GM23338 (cell line): ENCODE data around the gene MEGF11.

Experiments
- EZH2 ChIP-seq: fragments of 200-600 bp; sonication (generic); IDR thresholded peaks from one replicate; pipeline ENCODE4 v1.8.0; 2017; ENCODE audit warnings: antibody characterized with exemption, mild to moderate bottlenecking, low read depth; ENCODE audit not compliant: unreplicated experiment
- POLR2AphosphoS5 ChIP-seq: IDR thresholded peaks from 2 replicates; pipeline ENCODE4 v1.6.1; 2016; ENCODE audit warnings: antibody characterized with exemption, low read depth
- STAT1 ChIP-seq: IDR thresholded peaks from one replicate; pipeline ENCODE4 v1.6.1; 2016; ENCODE audit warnings: antibody characterized with exemption; ENCODE audit not compliant: unreplicated experiment
- ZNF114 ChIP-seq: fragments of 250-450 bp; sonication (Bioruptor Pico); IDR thresholded peaks from 2 replicates; pipeline ENCODE4 v1.5.0; 2020; ENCODE audit warnings: mild to moderate bottlenecking, moderate library complexity
- TF ChIP-seq, protein P1 (sequence below), 2 experiments: fragments of 200-600 bp in 1 of 2; sonication (generic) in 1 of 2; conservative IDR thresholded peaks; 2 replicates each; pipeline versions ENCODE4 v1.5.1 to v1.6.1; 2016 to 2017; ENCODE audit warnings: antibody characterized with exemption in 2 of 2, low read depth in 2 of 2, mild to moderate bottlenecking in 2 of 2, moderate library complexity in 1 of 2
- TF ChIP-seq, protein P2 (sequence below): IDR thresholded peaks from one replicate; pipeline ENCODE4 v1.6.1; 2018; ENCODE audit warnings: antibody characterized with exemption; ENCODE audit not compliant: unreplicated experiment

DNA sequence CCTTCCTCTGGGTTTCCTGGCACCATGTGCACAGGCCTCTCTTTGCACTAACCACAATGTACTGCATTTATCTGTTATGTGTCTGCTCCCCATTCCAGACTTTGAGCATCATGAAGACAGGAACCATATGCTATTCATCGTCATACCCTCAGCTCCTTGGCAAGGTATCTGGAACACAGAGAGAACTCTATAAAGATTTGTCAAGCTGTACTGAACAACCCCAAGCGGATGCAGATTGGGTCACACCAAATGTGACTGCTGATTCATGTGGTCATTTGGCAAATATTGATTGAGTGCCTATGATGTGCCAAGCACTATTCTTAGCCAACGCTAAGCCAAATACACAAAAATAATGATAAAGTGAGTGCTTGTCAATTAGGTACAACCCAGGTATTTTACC is 7.5 kb upstream of the MEGF11 start:
- TF ChIP-seq, protein P1, sequence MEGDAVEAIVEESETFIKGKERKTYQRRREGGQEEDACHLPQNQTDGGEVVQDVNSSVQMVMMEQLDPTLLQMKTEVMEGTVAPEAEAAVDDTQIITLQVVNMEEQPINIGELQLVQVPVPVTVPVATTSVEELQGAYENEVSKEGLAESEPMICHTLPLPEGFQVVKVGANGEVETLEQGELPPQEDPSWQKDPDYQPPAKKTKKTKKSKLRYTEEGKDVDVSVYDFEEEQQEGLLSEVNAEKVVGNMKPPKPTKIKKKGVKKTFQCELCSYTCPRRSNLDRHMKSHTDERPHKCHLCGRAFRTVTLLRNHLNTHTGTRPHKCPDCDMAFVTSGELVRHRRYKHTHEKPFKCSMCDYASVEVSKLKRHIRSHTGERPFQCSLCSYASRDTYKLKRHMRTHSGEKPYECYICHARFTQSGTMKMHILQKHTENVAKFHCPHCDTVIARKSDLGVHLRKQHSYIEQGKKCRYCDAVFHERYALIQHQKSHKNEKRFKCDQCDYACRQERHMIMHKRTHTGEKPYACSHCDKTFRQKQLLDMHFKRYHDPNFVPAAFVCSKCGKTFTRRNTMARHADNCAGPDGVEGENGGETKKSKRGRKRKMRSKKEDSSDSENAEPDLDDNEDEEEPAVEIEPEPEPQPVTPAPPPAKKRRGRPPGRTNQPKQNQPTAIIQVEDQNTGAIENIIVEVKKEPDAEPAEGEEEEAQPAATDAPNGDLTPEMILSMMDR (conservative IDR thresholded peaks at IDR 0.05; ENCODE audit: low read depth in 2 of 2) = no peak
- no peak for TF ChIP-seq ZNF114 (CRISPR knock-in tag)
- no peak for TF ChIP-seq POLR2AphosphoS5
- TF ChIP-seq STAT1 = no peak
- TF ChIP-seq EZH2 = no peak
- TF ChIP-seq, protein P2, sequence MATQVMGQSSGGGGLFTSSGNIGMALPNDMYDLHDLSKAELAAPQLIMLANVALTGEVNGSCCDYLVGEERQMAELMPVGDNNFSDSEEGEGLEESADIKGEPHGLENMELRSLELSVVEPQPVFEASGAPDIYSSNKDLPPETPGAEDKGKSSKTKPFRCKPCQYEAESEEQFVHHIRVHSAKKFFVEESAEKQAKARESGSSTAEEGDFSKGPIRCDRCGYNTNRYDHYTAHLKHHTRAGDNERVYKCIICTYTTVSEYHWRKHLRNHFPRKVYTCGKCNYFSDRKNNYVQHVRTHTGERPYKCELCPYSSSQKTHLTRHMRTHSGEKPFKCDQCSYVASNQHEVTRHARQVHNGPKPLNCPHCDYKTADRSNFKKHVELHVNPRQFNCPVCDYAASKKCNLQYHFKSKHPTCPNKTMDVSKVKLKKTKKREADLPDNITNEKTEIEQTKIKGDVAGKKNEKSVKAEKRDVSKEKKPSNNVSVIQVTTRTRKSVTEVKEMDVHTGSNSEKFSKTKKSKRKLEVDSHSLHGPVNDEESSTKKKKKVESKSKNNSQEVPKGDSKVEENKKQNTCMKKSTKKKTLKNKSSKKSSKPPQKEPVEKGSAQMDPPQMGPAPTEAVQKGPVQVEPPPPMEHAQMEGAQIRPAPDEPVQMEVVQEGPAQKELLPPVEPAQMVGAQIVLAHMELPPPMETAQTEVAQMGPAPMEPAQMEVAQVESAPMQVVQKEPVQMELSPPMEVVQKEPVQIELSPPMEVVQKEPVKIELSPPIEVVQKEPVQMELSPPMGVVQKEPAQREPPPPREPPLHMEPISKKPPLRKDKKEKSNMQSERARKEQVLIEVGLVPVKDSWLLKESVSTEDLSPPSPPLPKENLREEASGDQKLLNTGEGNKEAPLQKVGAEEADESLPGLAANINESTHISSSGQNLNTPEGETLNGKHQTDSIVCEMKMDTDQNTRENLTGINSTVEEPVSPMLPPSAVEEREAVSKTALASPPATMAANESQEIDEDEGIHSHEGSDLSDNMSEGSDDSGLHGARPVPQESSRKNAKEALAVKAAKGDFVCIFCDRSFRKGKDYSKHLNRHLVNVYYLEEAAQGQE = no peak
